WI38 (cell line): ENCODE measurements around the gene ARHGEF28.

Source experiments
- H3K4me3 ChIP-seq: 2 replicates; pipeline ENCODE4 v1.5.1; 2011; ENCODE audit warnings: low read depth, mild to moderate bottlenecking, control low read depth, low read length
- CTCF ChIP-seq: IDR thresholded peaks from 2 replicates; pipeline ENCODE4 v1.5.1; 2012; ENCODE audit warnings: low read depth, mild to moderate bottlenecking, control low read depth, low read length

ARHGEF28 gene

GRCh38 chr5:73692981-73693380 lies 67.0 kb downstream of the ARHGEF28 start:
- no peak overlapping the region for H3K4me3 ChIP-seq
- TF ChIP-seq CTCF = no peak

GRCh38 chr5:73693573-73694061 lies 67.6 kb downstream of the ARHGEF28 start:
- TF ChIP-seq CTCF = peak; percentile 42; the same call in 1 of the 2 replicates
- H3K4me3 ChIP-seq = no peak overlapping the region

GRCh38 chr5:73694089-73694488 lies 68.1 kb downstream of the ARHGEF28 start:
- TF ChIP-seq CTCF = no peak
- no peak overlapping the region for H3K4me3 ChIP-seq

- TF ChIP-seq CTCF = no peak
- no peak overlapping the region for H3K4me3 ChIP-seq
Measured at GRCh38 chr5:73698011-73698410, 72.0 kb downstream of the ARHGEF28 start.

- TF ChIP-seq CTCF = no peak
- no peak overlapping the region for H3K4me3 ChIP-seq
Measured at GRCh38 chr5:73701566-73701965, 75.6 kb downstream of the ARHGEF28 start.

- TF ChIP-seq CTCF = no peak
- H3K4me3 ChIP-seq = no peak overlapping the region
Measured at GRCh38 chr5:73702534-73702933, 76.5 kb downstream of the ARHGEF28 start.

- no peak overlapping the region for H3K4me3 ChIP-seq
- TF ChIP-seq CTCF = no peak
Measured at GRCh38 chr5:73702951-73703350, 77.0 kb downstream of the ARHGEF28 start.
